ENCODE measurements around the gene RBBP9. TPM values are rescaled to one million over a fixed set of nuclear protein-coding genes. Genes with fewer than 3 reads are reported as not detected.
"Not testable (repeated sequence)": the region's sequence is repeated elsewhere in the genome, so short reads cannot be mapped to it uniquely, and the experiment has no call there.

RBBP9 gene
- total RNA-seq, 1 donor from 2014 or later, result 12.7 TPM

- Mint-ChIP-seq H3K27me3 (ENCODE audit: unreplicated experiment) (no peaks in the 10 kb centered on the region), H3K4me1 (ENCODE audit: unreplicated experiment) (peaks cover 8% of the 10 kb centered on the region), H3K4me3 (ENCODE audit: unreplicated experiment) (no peak overlapping the region), H3K27ac (ENCODE audit: unreplicated experiment) (no peak overlapping the region), H3K36me3 (ENCODE audit: unreplicated experiment) (peaks cover 57% of the 10 kb centered on the region), H3K9me3 (ENCODE audit: unreplicated experiment) (no peaks in the 10 kb centered on the region)
- TF ChIP-seq CTCF (IDR thresholded peaks at IDR 0.05), result no peak
- no peak for DNase-seq (ENCODE audit: extremely low spot score, unreplicated experiment)
Measured at GRCh38 chr20:18527836-18528235, 30.8 kb upstream of the RBBP9 start.

- TF ChIP-seq CTCF (IDR thresholded peaks at IDR 0.05), result no peak
- no peaks in the 10 kb centered on the region for H3K9me3 Mint-ChIP-seq (ENCODE audit: unreplicated experiment)
- H3K4me3 Mint-ChIP-seq (ENCODE audit: unreplicated experiment), result no peak overlapping the region
- H3K27me3 Mint-ChIP-seq (ENCODE audit: unreplicated experiment), result no peaks in the 10 kb centered on the region
- no peak overlapping the region for H3K27ac Mint-ChIP-seq (ENCODE audit: unreplicated experiment)
- no peak for DNase-seq (ENCODE audit: extremely low spot score, unreplicated experiment)
- H3K36me3 Mint-ChIP-seq (ENCODE audit: unreplicated experiment), result peaks cover 52% of the 10 kb centered on the region
- peaks cover 8% of the 10 kb centered on the region for H3K4me1 Mint-ChIP-seq (ENCODE audit: unreplicated experiment)
Measured at GRCh38 chr20:18527339-18527738, 30.3 kb upstream of the RBBP9 start.

GRCh38 chr20:18526761-18527160, 29.7 kb upstream of the RBBP9 start:
- H3K9me3 Mint-ChIP-seq (ENCODE audit: unreplicated experiment); H3K4me3 Mint-ChIP-seq (ENCODE audit: unreplicated experiment); DNase-seq (ENCODE audit: extremely low spot score, unreplicated experiment); H3K27me3 Mint-ChIP-seq (ENCODE audit: unreplicated experiment); H3K4me1 Mint-ChIP-seq (ENCODE audit: unreplicated experiment); H3K27ac Mint-ChIP-seq (ENCODE audit: unreplicated experiment): not testable (repeated sequence)
- H3K36me3 Mint-ChIP-seq (ENCODE audit: unreplicated experiment), result peaks cover 46% of the 10 kb centered on the region

GRCh38 chr20:18524646-18525045, 27.6 kb upstream of the RBBP9 start:
- Mint-ChIP-seq H3K4me1 (ENCODE audit: unreplicated experiment) (peaks cover 8% of the 10 kb centered on the region), H3K4me3 (ENCODE audit: unreplicated experiment) (no peak overlapping the region), H3K27me3 (ENCODE audit: unreplicated experiment) (no peaks in the 10 kb centered on the region), H3K27ac (ENCODE audit: unreplicated experiment) (peak overlapping the region; percentile 56), H3K9me3 (ENCODE audit: unreplicated experiment) (no peaks in the 10 kb centered on the region), H3K36me3 (ENCODE audit: unreplicated experiment) (peaks cover 35% of the 10 kb centered on the region)
- TF ChIP-seq CTCF (IDR thresholded peaks at IDR 0.05), result no peak
- DNase-seq (ENCODE audit: extremely low spot score, unreplicated experiment), result no peak

- Mint-ChIP-seq H3K36me3 (ENCODE audit: unreplicated experiment) (peaks cover 25% of the 10 kb centered on the region), H3K27ac (ENCODE audit: unreplicated experiment) (no peak overlapping the region), H3K27me3 (ENCODE audit: unreplicated experiment) (no peaks in the 10 kb centered on the region), H3K4me3 (ENCODE audit: unreplicated experiment) (no peak overlapping the region), H3K4me1 (ENCODE audit: unreplicated experiment) (peaks cover 8% of the 10 kb centered on the region), H3K9me3 (ENCODE audit: unreplicated experiment) (no peaks in the 10 kb centered on the region)
- DNase-seq (ENCODE audit: extremely low spot score, unreplicated experiment), result no peak
- TF ChIP-seq CTCF (IDR thresholded peaks at IDR 0.05), result no peak
Measured at GRCh38 chr20:18523066-18523465, 26.0 kb upstream of the RBBP9 start.

GRCh38 chr20:18522066-18522465, 25.0 kb upstream of the RBBP9 start:
- H3K27ac Mint-ChIP-seq (ENCODE audit: unreplicated experiment); H3K9me3 Mint-ChIP-seq (ENCODE audit: unreplicated experiment); H3K27me3 Mint-ChIP-seq (ENCODE audit: unreplicated experiment); H3K4me1 Mint-ChIP-seq (ENCODE audit: unreplicated experiment); DNase-seq (ENCODE audit: extremely low spot score, unreplicated experiment); H3K4me3 Mint-ChIP-seq (ENCODE audit: unreplicated experiment): not testable (repeated sequence)
- peaks cover 20% of the 10 kb centered on the region for H3K36me3 Mint-ChIP-seq (ENCODE audit: unreplicated experiment)

All from osteocyte (in vitro differentiated cells).